A673 (cell line): ENCODE measurements around the gene SNORC.

Source experiments
- EZH2 ChIP-seq: fragments of 200-600 bp; sonication (generic); IDR thresholded peaks from 2 replicates; pipeline ENCODE4 v1.6.1; 2017; ENCODE audit warnings: borderline replicate concordance, low read depth, mild to moderate bottlenecking, mixed read lengths, antibody characterized with exemption, low read length; ENCODE audit not compliant: poor library complexity, severe bottlenecking
- TF ChIP-seq, protein P1 (sequence below): fragments of 300-800, 200-600 bp; sonication (generic); conservative IDR thresholded peaks from 2 replicates; pipeline ENCODE4 v1.5.1; 2017; ENCODE audit warnings: low read depth, mild to moderate bottlenecking, antibody characterized with exemption, low read length, moderate library complexity, mixed read lengths

DNA sequence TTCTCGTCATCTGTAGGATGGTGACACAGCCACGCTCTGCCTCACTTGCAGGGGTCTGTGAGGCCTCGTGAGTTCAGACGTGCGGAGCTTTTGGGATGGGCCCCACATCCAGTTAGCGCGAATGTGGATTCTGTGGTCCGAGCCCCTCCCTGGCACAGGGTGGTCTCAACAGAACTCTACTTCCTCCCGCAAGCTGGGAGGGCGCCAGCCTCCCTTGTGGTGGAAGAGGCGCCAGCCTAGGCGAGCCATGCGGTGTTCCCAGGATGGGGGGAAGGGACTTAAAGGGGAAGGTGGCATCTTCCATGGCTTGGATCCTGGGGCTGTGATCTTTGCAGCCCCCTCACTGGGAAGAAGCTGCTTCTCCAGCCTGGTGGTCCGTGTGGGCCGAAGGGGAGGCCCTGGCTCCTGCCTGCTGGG, 1.4 kb downstream of the SNORC start:
- TF ChIP-seq, protein P1, sequence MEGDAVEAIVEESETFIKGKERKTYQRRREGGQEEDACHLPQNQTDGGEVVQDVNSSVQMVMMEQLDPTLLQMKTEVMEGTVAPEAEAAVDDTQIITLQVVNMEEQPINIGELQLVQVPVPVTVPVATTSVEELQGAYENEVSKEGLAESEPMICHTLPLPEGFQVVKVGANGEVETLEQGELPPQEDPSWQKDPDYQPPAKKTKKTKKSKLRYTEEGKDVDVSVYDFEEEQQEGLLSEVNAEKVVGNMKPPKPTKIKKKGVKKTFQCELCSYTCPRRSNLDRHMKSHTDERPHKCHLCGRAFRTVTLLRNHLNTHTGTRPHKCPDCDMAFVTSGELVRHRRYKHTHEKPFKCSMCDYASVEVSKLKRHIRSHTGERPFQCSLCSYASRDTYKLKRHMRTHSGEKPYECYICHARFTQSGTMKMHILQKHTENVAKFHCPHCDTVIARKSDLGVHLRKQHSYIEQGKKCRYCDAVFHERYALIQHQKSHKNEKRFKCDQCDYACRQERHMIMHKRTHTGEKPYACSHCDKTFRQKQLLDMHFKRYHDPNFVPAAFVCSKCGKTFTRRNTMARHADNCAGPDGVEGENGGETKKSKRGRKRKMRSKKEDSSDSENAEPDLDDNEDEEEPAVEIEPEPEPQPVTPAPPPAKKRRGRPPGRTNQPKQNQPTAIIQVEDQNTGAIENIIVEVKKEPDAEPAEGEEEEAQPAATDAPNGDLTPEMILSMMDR = no peak
- TF ChIP-seq EZH2 = no peak
